Measurements from ENCODE around the gene CLDN4.

The CLDN4 gene

DNA sequence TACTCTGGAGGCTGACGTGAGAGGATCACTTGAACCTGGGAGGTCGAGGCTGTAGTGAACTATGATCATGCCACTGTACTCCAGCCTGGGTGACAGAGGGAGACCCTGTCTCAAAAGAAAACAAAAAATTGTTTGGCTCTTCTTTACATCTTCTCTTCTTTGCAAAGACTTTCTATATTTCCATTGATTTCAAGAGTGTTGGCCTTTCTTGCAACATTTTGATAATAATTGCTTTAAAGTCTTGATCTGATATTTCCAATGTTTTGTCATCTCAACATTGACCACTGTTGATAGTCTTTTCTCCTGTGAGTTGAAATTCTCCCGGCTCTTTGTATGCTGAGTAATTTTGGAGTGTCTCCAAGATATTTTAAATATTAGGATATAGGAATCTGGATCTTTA lies 17.8 kb upstream of the CLDN4 start:
- Histone ChIP-seq H3K4me1 (ENCODE audit: control insufficient read depth, low read length) (no peaks in the 10 kb centered on the region), H3K4me2 (ENCODE audit: low read length) (no peak overlapping the region)

DNA sequence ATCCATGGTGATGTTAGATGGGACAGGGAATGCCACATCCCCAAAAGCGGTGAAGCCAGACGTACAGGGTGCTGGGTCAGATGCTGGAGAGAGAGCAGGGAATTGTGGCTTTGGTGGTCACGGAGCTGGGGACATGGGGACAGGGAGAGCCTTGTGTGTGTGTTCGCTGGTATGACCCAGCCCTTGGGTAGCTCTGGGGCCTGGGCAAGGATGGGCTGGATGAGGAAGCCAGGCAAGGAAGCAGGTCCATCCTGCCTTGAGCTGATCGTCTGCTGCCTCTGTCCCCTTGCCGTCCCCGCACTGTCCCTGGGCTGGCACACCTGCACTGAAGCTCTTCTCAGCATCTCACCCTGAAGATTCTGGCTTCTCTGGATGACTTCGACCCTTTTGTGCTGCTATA lies 15.4 kb upstream of the CLDN4 start:
- Histone ChIP-seq H3K9me2 (replicated peaks; ENCODE audit: control insufficient read depth, low read length) (no peaks in the 10 kb centered on the region), H3K9me3 (ENCODE audit: control insufficient read depth, insufficient read depth, low read length) (no peaks in the 10 kb centered on the region), H3K4me3 (ENCODE audit: low read length) (no peak overlapping the region), H3K4me2 (ENCODE audit: low read length) (no peak overlapping the region), H4K20me1 (ENCODE audit: control insufficient read depth, insufficient read depth, low read depth, low read length) (no peaks in the 10 kb centered on the region), H3K79me2 (ENCODE audit: control insufficient read depth, low read length) (no peaks in the 10 kb centered on the region), H3F3A (ENCODE audit: control insufficient read depth, insufficient read depth) (no peaks in the 10 kb centered on the region), H3K27ac (ENCODE audit: low read depth, low read length) (no peak overlapping the region), H3K36me3 (ENCODE audit: control insufficient read depth, low read length) (no peaks in the 10 kb centered on the region), H3K4me1 (ENCODE audit: control insufficient read depth, low read length) (no peaks in the 10 kb centered on the region), H3K27me3 (ENCODE audit: control insufficient read depth, low read length) (peaks cover 6% of the 10 kb centered on the region; the same call in 1 of the 2 replicates)
- no peak for TF ChIP-seq EZH2phosphoT487 (IDR thresholded peaks at IDR 0.05; ENCODE audit: borderline replicate concordance, low read length)
- TF ChIP-seq, protein P1, sequence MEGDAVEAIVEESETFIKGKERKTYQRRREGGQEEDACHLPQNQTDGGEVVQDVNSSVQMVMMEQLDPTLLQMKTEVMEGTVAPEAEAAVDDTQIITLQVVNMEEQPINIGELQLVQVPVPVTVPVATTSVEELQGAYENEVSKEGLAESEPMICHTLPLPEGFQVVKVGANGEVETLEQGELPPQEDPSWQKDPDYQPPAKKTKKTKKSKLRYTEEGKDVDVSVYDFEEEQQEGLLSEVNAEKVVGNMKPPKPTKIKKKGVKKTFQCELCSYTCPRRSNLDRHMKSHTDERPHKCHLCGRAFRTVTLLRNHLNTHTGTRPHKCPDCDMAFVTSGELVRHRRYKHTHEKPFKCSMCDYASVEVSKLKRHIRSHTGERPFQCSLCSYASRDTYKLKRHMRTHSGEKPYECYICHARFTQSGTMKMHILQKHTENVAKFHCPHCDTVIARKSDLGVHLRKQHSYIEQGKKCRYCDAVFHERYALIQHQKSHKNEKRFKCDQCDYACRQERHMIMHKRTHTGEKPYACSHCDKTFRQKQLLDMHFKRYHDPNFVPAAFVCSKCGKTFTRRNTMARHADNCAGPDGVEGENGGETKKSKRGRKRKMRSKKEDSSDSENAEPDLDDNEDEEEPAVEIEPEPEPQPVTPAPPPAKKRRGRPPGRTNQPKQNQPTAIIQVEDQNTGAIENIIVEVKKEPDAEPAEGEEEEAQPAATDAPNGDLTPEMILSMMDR (IDR thresholded peaks at IDR 0.05; ENCODE audit: low read depth, low read length, poor library complexity, severe bottlenecking), result no peak

More for the DNA sequence above, 17.8 kb upstream of the CLDN4 start:
- H3K27ac ChIP-seq (ENCODE audit: low read depth, low read length), result no peak overlapping the region
- no peaks in the 10 kb centered on the region for H3F3A ChIP-seq (ENCODE audit: control insufficient read depth, insufficient read depth)
- no peaks in the 10 kb centered on the region for H3K36me3 ChIP-seq (ENCODE audit: control insufficient read depth, low read length)
- H3K79me2 ChIP-seq (ENCODE audit: control insufficient read depth, low read length), result no peaks in the 10 kb centered on the region
- no peaks in the 10 kb centered on the region for H3K9me3 ChIP-seq (ENCODE audit: control insufficient read depth, insufficient read depth, low read length)
- TF ChIP-seq EZH2phosphoT487 (IDR thresholded peaks at IDR 0.05; ENCODE audit: borderline replicate concordance, low read length), result no peak
- TF ChIP-seq, protein P1 (IDR thresholded peaks at IDR 0.05; ENCODE audit: low read depth, low read length, poor library complexity, severe bottlenecking), result no peak
- no peaks in the 10 kb centered on the region for H4K20me1 ChIP-seq (ENCODE audit: control insufficient read depth, insufficient read depth, low read depth, low read length)
- no peaks in the 10 kb centered on the region for H3K9me2 ChIP-seq (replicated peaks; ENCODE audit: control insufficient read depth, low read length)
- H3K4me3 ChIP-seq (ENCODE audit: low read length), result no peak overlapping the region
- peaks cover 3% of the 10 kb centered on the region; the same call in 1 of the 2 replicates for H3K27me3 ChIP-seq (ENCODE audit: control insufficient read depth, low read length)

DNA sequence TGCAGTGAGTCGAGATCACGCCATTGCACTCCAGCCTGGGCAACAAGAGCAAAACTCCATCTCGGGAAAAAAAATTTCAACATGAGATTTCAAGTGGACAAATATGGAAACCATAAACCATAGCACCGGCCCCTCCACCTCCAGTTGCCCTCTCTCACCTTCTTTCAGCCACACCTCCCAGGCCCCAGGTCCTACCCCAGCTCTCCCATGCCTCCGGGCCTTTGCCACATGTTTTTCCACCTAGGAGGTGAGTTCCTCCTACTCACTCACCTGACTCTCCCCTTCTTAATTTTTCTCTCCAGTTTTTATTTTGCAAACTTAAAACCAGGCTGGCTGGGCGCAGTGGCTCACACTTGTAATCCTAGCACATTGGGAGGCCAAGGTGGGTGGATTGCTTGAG lies 13.7 kb upstream of the CLDN4 start:
- TF ChIP-seq, protein P1 (IDR thresholded peaks at IDR 0.05; ENCODE audit: low read depth, low read length, poor library complexity, severe bottlenecking), result no peak
- no peak for TF ChIP-seq EZH2phosphoT487 (IDR thresholded peaks at IDR 0.05; ENCODE audit: borderline replicate concordance, low read length)
- no peak overlapping the region for H3K4me2 ChIP-seq (ENCODE audit: low read length)
- H3K36me3 ChIP-seq (ENCODE audit: control insufficient read depth, low read length), result no peaks in the 10 kb centered on the region

More for the DNA sequence above, 13.7 kb upstream of the CLDN4 start:
- H3K4me1 ChIP-seq (ENCODE audit: control insufficient read depth, low read length), result no peaks in the 10 kb centered on the region
- no peaks in the 10 kb centered on the region for H3K79me2 ChIP-seq (ENCODE audit: control insufficient read depth, low read length)
- H3K27ac ChIP-seq (ENCODE audit: low read depth, low read length), result no peak overlapping the region
- H3K9me2 ChIP-seq (replicated peaks; ENCODE audit: control insufficient read depth, low read length), result no peaks in the 10 kb centered on the region
- no peaks in the 10 kb centered on the region for H4K20me1 ChIP-seq (ENCODE audit: control insufficient read depth, insufficient read depth, low read depth, low read length)
- H3F3A ChIP-seq (ENCODE audit: control insufficient read depth, insufficient read depth), result no peaks in the 10 kb centered on the region
- no peak overlapping the region for H3K4me3 ChIP-seq (ENCODE audit: low read length)
- peaks cover 6% of the 10 kb centered on the region; the same call in 1 of the 2 replicates for H3K27me3 ChIP-seq (ENCODE audit: control insufficient read depth, low read length)
- H3K9me3 ChIP-seq (ENCODE audit: control insufficient read depth, insufficient read depth, low read length), result no peaks in the 10 kb centered on the region

All from DOHH2 (cell line).